ENCODE data around the gene MDGA2. TPM values are rescaled to one million over a fixed set of nuclear protein-coding genes. Genes with fewer than 3 reads are reported as not detected.

The MDGA2 gene
- total RNA-seq, 1 donor from 2014 or later, result 0.75 TPM

DNA sequence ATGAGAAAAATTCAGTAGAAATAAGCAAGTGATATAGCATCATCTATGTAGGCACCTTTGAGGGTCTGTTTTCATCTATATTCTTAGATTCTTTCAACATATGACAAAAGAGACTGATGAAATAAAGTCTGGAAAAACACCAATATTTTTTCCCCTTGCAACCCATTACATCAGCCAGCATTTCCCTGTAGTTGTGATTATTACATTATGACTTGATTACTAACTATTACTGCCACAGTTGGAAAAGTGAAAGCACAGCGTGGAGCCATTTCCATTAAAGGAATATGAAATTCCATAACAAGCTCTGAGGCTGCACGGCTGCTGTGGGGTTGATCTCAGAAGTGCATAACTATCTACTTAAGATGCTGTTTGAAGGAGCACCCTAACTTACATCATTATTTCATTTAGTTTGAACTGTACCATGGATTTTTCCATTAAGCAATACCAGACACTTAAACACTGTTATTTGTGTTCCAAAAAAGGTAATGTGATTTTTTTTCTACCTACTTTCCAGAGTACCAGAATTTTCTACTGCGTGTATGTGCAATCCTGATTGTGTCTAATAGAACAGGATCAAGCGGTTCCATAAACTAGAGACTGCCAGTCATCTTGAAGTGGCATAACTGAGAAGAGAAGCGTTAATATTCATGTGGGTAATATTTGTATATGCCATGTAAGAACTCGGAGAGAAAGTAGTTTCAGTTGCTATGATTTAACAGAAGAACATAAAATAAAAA, 405.5 kb downstream of the MDGA2 start:
- Histone ChIP-seq H3K36me3 (ENCODE audit: control insufficient read depth, insufficient read depth, low read length) (no peaks in the 10 kb centered on the region), H3K27me3 (ENCODE audit: control insufficient read depth, insufficient read depth, low read length) (no peaks in the 10 kb centered on the region), H3K4me3 (ENCODE audit: low read depth, low read length) (no peak overlapping the region)
- DNase-seq (ENCODE audit: low read depth), result no peak
- TF ChIP-seq, protein P1, sequence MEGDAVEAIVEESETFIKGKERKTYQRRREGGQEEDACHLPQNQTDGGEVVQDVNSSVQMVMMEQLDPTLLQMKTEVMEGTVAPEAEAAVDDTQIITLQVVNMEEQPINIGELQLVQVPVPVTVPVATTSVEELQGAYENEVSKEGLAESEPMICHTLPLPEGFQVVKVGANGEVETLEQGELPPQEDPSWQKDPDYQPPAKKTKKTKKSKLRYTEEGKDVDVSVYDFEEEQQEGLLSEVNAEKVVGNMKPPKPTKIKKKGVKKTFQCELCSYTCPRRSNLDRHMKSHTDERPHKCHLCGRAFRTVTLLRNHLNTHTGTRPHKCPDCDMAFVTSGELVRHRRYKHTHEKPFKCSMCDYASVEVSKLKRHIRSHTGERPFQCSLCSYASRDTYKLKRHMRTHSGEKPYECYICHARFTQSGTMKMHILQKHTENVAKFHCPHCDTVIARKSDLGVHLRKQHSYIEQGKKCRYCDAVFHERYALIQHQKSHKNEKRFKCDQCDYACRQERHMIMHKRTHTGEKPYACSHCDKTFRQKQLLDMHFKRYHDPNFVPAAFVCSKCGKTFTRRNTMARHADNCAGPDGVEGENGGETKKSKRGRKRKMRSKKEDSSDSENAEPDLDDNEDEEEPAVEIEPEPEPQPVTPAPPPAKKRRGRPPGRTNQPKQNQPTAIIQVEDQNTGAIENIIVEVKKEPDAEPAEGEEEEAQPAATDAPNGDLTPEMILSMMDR (IDR thresholded peaks at IDR 0.05; ENCODE audit: insufficient read depth, low read length, poor library complexity, severe bottlenecking), result no peak

DNA sequence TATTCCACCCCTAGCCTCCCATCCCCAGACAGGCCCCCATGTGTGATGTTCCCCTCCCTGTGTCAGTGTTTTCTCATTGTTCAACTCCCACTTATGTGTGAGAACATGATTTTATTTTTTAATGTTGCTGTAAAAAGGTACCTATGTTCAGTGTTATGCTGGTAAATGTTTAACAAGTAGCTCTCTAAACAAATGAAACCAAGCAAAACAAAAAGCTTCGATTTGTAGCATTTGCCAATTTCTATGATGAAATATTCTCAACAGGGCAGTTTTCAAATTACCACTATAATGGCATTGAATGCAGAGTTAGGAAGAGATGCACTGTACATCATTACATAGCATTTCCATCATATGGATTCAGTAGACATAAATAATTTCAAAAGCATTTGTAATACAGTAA, 410.6 kb downstream of the MDGA2 start:
- no peak for DNase-seq (ENCODE audit: low read depth)
- no peak overlapping the region for H3K4me3 ChIP-seq (ENCODE audit: low read depth, low read length)
- no peaks in the 10 kb centered on the region for H3K27me3 ChIP-seq (ENCODE audit: control insufficient read depth, insufficient read depth, low read length)
- TF ChIP-seq, protein P1 (IDR thresholded peaks at IDR 0.05; ENCODE audit: insufficient read depth, low read length, poor library complexity, severe bottlenecking), result no peak
- no peaks in the 10 kb centered on the region for H3K36me3 ChIP-seq (ENCODE audit: control insufficient read depth, insufficient read depth, low read length)

DNA sequence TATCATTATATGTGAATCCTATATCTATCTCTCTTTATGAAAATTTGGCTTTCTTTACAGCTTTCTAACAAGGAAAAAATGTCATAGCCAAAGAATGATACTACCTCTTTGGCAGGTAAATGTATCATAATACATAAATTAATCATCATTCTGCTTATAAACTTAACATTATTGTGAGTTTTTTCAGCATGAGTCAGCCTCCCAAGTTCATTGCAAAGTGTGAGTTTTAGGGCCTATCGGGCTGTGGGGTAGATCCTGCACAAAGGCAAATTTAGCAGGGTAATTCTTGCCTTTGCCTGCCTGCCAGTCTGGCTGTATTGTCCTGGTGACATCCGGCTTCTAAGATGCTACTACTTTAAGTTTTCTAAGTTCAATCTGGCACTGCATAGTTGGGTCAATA, 412.6 kb downstream of the MDGA2 start:
- DNase-seq (ENCODE audit: low read depth), result no peak
- Histone ChIP-seq H3K36me3 (ENCODE audit: control insufficient read depth, insufficient read depth, low read length) (no peaks in the 10 kb centered on the region), H3K27me3 (ENCODE audit: control insufficient read depth, insufficient read depth, low read length) (no peaks in the 10 kb centered on the region), H3K4me3 (ENCODE audit: low read depth, low read length) (no peak overlapping the region)
- TF ChIP-seq, protein P1 (IDR thresholded peaks at IDR 0.05; ENCODE audit: insufficient read depth, low read length, poor library complexity, severe bottlenecking), result no peak

DNA sequence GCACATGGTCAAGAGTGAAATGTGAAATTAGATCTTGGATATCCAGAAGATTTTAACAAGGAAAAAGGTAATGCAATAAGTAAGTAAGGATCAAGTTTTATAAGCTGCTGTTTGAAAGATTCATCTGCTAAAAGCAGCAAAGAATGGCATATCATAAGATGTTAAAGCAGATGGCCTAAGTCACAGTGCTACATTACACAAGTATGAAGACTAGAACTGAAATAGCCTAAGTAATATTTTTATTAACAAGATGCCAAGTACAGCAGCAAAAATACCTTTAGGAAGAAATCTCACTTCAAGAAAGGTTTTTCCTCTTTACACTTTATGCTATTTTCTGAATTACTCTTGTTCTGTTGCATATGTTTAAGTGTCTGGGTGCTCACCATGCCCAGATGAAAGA, 414.1 kb downstream of the MDGA2 start:
- TF ChIP-seq, protein P1 (IDR thresholded peaks at IDR 0.05; ENCODE audit: insufficient read depth, low read length, poor library complexity, severe bottlenecking), result no peak
- Histone ChIP-seq H3K36me3 (ENCODE audit: control insufficient read depth, insufficient read depth, low read length) (no peaks in the 10 kb centered on the region), H3K4me3 (ENCODE audit: low read depth, low read length) (no peak overlapping the region), H3K27me3 (ENCODE audit: control insufficient read depth, insufficient read depth, low read length) (no peaks in the 10 kb centered on the region)
- no peak for DNase-seq (ENCODE audit: low read depth)

DNA sequence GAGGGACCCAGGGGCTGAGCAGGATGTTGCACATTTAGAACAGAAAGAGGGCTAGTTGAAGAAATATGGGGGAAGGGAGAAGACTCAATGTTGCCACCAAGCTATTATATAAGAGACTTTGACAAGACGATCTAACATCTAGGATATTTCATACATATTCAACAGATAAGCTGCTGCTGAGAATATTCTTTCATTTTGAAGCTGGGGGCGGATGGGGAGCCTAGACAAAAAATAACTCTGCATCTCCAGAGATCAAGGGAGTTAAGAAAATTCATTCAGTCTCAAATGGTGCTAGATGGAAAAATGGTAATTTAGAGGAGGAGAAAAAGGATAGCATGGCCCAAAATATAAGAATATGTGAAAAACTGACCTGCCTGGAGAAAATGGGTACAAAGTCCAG, 415.6 kb downstream of the MDGA2 start:
- DNase-seq (ENCODE audit: low read depth), result no peak
- H3K4me3 ChIP-seq (ENCODE audit: low read depth, low read length), result no peak overlapping the region
- TF ChIP-seq, protein P1 (IDR thresholded peaks at IDR 0.05; ENCODE audit: insufficient read depth, low read length, poor library complexity, severe bottlenecking), result no peak

DNA sequence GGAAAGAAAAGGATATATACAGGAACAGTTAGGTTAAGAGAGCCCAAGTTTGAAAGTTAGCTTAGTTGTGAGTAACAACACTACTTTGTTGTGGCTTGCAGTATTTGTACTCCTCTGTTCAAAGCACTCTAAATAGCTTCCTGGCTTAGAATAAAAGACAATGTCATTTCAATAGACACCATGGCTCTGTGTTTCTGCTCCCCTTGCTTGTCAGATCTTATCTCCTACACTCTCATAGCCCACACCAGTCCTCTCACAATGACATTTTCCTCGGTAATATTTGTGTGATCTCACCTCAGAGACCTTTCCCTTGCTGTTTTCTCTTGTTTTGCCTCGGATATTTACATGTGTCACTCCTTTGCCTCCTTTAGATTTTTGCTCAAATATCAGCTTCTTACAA, 418.4 kb downstream of the MDGA2 start:
- Histone ChIP-seq H3K36me3 (ENCODE audit: control insufficient read depth, insufficient read depth, low read length) (no peaks in the 10 kb centered on the region), H3K27me3 (ENCODE audit: control insufficient read depth, insufficient read depth, low read length) (no peaks in the 10 kb centered on the region), H3K4me3 (ENCODE audit: low read depth, low read length) (no peak overlapping the region)
- TF ChIP-seq, protein P1 (IDR thresholded peaks at IDR 0.05; ENCODE audit: insufficient read depth, low read length, poor library complexity, severe bottlenecking), result no peak
- no peak for DNase-seq (ENCODE audit: low read depth)

More for the DNA sequence above, 415.6 kb downstream of the MDGA2 start:
- Histone ChIP-seq H3K36me3 (ENCODE audit: control insufficient read depth, insufficient read depth, low read length) (no peaks in the 10 kb centered on the region), H3K27me3 (ENCODE audit: control insufficient read depth, insufficient read depth, low read length) (no peaks in the 10 kb centered on the region)

Measured in kidney epithelial cell (primary cell).